Stomach smooth muscle (tissue), 2 donors: ENCODE measurements around the gene SLC26A3.

ENCODE experiments used
- H3K27ac ChIP-seq: one replicate; pipeline ENCODE4 v1.7.0; 2013; ENCODE audit warnings: mild to moderate bottlenecking, low read length, inconsistent platforms
- H3K27me3 ChIP-seq, 2 donors: one replicate each; pipeline ENCODE4 v1.7.0; 2013; ENCODE audit warnings: low read length in 2 of 2; ENCODE audit not compliant: insufficient read depth in 2 of 2, control insufficient read depth in 1 of 2
- H3K36me3 ChIP-seq, 2 donors: one replicate each; pipeline ENCODE4 v1.7.0; 2013; ENCODE audit warnings: low read length in 2 of 2; ENCODE audit not compliant: control insufficient read depth in 2 of 2, insufficient read depth in 2 of 2
- H3K4me1 ChIP-seq: one replicate; pipeline ENCODE4 v1.7.0; 2013; ENCODE audit warnings: low read length; ENCODE audit not compliant: control insufficient read depth, insufficient read depth
- H3K4me3 ChIP-seq, 2 donors: one replicate each; pipeline ENCODE4 v1.7.0; 2013; ENCODE audit warnings: low read length in 2 of 2
- H3K9ac ChIP-seq, 2 donors: one replicate each; pipeline ENCODE4 v1.7.0; 2013; ENCODE audit warnings: low read length in 2 of 2, mild to moderate bottlenecking in 1 of 2
- H3K9me3 ChIP-seq, 2 donors: one replicate each; pipeline ENCODE4 v1.7.0; 2013; ENCODE audit warnings: low read length in 2 of 2; ENCODE audit not compliant: control insufficient read depth in 2 of 2
- donor health status: healthy.
- donor health status: Pancreatic carcinoma.

SLC26A3 gene

GRCh38 chr7:107754642-107755041 lies 48.4 kb downstream of the SLC26A3 start:
- Histone ChIP-seq H3K36me3 (peaks cover 26 to 34% of the 10 kb centered on the region in 2 donors), H3K27me3 (no peaks in the 10 kb centered on the region), H3K27ac (no peak overlapping the region)

GRCh38 chr7:107751113-107751512 lies 51.9 kb downstream of the SLC26A3 start:
- no peak overlapping the region for H3K9ac ChIP-seq
- no peaks in the 10 kb centered on the region for H3K4me1 ChIP-seq
- no peak overlapping the region for H3K27ac ChIP-seq
- no peaks in the 10 kb centered on the region for H3K9me3 ChIP-seq
- no peaks in the 10 kb centered on the region for H3K27me3 ChIP-seq
- H3K4me3 ChIP-seq = no peak overlapping the region
- peaks cover 8 to 16% of the 10 kb centered on the region in 2 donors for H3K36me3 ChIP-seq

More at GRCh38 chr7:107754642-107755041, 48.4 kb downstream of the SLC26A3 start:
- Histone ChIP-seq H3K9me3 (no peaks in the 10 kb centered on the region), H3K4me1 (no peaks in the 10 kb centered on the region), H3K4me3 (no peak overlapping the region), H3K9ac (no peak overlapping the region)

GRCh38 chr7:107746006-107746405 lies 57.0 kb downstream of the SLC26A3 start:
- H3K36me3 ChIP-seq = peaks cover 2 to 6% of the 10 kb centered on the region in 2 donors

GRCh38 chr7:107744345-107744750 lies 58.7 kb downstream of the SLC26A3 start:
- H3K4me1 ChIP-seq = peaks cover 16% of the 10 kb centered on the region

More at GRCh38 chr7:107746006-107746405, 57.0 kb downstream of the SLC26A3 start:
- Histone ChIP-seq H3K9ac (peak overlapping the region in 1 of 2 donors; percentile 8), H3K9me3 (no peaks in the 10 kb centered on the region), H3K4me3 (peak overlapping the region in 1 of 2 donors; percentile 98), H3K27me3 (no peaks in the 10 kb centered on the region), H3K27ac (no peak overlapping the region), H3K4me1 (peaks cover 16% of the 10 kb centered on the region)

GRCh38 chr7:107743567-107744344 lies 59.3 kb downstream of the SLC26A3 start, which contains the start of gene CBLL1:
CBLL1 (plus strand) TSS chr7:107744142; CDS start chr7:107744164, 22 bp downstream.
- H3K27me3 ChIP-seq = no peaks in the 10 kb centered on the region
- H3K27ac ChIP-seq = peak within 1 kb of the TSS; percentile 98
- H3K36me3 ChIP-seq = no peaks in the 10 kb centered on the region
- peak within 1 kb of the TSS; percentile 90 to 97 for H3K9ac ChIP-seq
- peak within 1 kb of the TSS; percentile 88 to 98 for H3K4me3 ChIP-seq
- H3K4me1 ChIP-seq = peaks cover 16% of the 10 kb centered on the region
- no peaks in the 10 kb centered on the region for H3K9me3 ChIP-seq

More at GRCh38 chr7:107744345-107744750, 58.7 kb downstream of the SLC26A3 start:
- H3K27me3 ChIP-seq = no peaks in the 10 kb centered on the region
- H3K36me3 ChIP-seq = no peaks in the 10 kb centered on the region
- H3K9ac ChIP-seq = peak overlapping the region; percentile 90 to 95
- peak overlapping the region; percentile 76 to 98 for H3K4me3 ChIP-seq
- H3K9me3 ChIP-seq = no peaks in the 10 kb centered on the region
- H3K27ac ChIP-seq = peak overlapping the region; percentile 98

- Histone ChIP-seq H3K9me3 (no peaks in the 10 kb centered on the region), H3K27ac (peak overlapping the region; percentile 98), H3K36me3 (no peaks in the 10 kb centered on the region), H3K27me3 (no peaks in the 10 kb centered on the region), H3K9ac (peak overlapping the region; percentile 90 to 97), H3K4me1 (peaks cover 16% of the 10 kb centered on the region), H3K4me3 (peak overlapping the region; percentile 88 to 98)
Measured at GRCh38 chr7:107742678-107743566, 60.1 kb downstream of the SLC26A3 start.

GRCh38 chr7:107728276-107728675 lies 74.7 kb downstream of the SLC26A3 start:
- no peak overlapping the region for H3K27ac ChIP-seq

GRCh38 chr7:107726356-107727130 lies 76.5 kb downstream of the SLC26A3 start:
- Histone ChIP-seq H3K36me3 (no peaks in the 10 kb centered on the region), H3K4me1 (no peaks in the 10 kb centered on the region), H3K27ac (no peak overlapping the region), H3K9me3 (no peaks in the 10 kb centered on the region), H3K4me3 (no peak overlapping the region), H3K9ac (no peak overlapping the region), H3K27me3 (no peaks in the 10 kb centered on the region)

More at GRCh38 chr7:107728276-107728675, 74.7 kb downstream of the SLC26A3 start:
- Histone ChIP-seq H3K9me3 (no peaks in the 10 kb centered on the region), H3K4me1 (no peaks in the 10 kb centered on the region), H3K4me3 (no peak overlapping the region), H3K36me3 (no peaks in the 10 kb centered on the region), H3K9ac (no peak overlapping the region), H3K27me3 (no peaks in the 10 kb centered on the region)

GRCh38 chr7:107725138-107725740 lies 77.8 kb downstream of the SLC26A3 start:
- Histone ChIP-seq H3K9me3 (no peaks in the 10 kb centered on the region), H3K27me3 (no peaks in the 10 kb centered on the region), H3K36me3 (no peaks in the 10 kb centered on the region), H3K9ac (no peak overlapping the region), H3K27ac (no peak overlapping the region), H3K4me3 (no peak overlapping the region), H3K4me1 (no peaks in the 10 kb centered on the region)

- no peak overlapping the region for H3K4me3 ChIP-seq
- no peaks in the 10 kb centered on the region for H3K27me3 ChIP-seq
- no peaks in the 10 kb centered on the region for H3K4me1 ChIP-seq
- no peaks in the 10 kb centered on the region for H3K36me3 ChIP-seq
- H3K27ac ChIP-seq = no peak overlapping the region
- H3K9me3 ChIP-seq = no peaks in the 10 kb centered on the region
- H3K9ac ChIP-seq = no peak overlapping the region
Measured at GRCh38 chr7:107723255-107723654, 79.8 kb downstream of the SLC26A3 start.
